Activated T-cell treated with anti-CD3 and anti-CD28 coated beads, Interleukin-2, amount 50 U/mL, for 48 hours (primary cell): Measurements from ENCODE around the gene SYT9.

ENCODE experiments used
- DNase-seq, 2 experiments: peaks; one replicate each; pipeline ENCODE4 v3.0.0-alpha.2; 2020

The SYT9 gene

GRCh38 chr11:7480113-7480512 is 228.4 kb downstream of the SYT9 start:
- no peak for DNase-seq

DNA sequence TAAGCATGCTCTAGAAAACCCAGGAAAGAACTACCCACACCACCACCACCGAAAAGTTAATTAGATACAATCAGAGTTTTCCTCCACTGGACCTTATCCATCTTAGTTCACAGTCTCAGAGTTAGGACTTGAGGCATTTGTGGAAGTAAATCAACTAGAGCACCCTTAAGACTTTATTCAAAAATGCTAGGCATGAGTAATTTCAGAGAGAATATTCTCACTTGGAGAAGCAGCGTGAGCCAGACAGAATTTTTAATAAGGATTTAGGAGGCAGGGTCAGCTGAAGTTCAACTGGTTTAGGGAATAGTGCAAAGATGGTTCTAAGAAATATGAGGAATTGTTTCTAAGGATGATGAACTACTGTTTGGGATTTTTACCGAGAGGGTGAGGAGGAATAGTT is 232.4 kb downstream of the SYT9 start:
- DNase-seq, result no peak

DNA sequence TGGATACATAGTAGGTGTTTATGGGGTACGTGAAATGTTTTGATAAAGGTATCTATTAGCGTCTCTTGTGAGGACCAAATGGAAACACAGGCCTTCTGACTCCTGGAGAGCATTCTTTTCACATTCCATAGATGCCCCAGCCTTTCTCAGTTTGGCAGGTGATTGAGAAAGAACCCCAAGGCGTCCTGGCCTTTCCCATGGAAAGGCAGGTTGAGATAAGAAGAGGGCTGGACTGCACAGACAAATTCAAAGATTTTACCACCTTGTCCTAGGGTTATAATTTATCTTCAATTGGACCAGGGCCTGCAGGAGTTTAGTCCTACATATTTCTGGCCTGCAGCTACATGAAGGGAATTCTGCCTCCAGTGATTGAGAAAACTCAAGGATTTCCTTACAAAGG is 232.9 kb downstream of the SYT9 start:
- no peak for DNase-seq

DNA sequence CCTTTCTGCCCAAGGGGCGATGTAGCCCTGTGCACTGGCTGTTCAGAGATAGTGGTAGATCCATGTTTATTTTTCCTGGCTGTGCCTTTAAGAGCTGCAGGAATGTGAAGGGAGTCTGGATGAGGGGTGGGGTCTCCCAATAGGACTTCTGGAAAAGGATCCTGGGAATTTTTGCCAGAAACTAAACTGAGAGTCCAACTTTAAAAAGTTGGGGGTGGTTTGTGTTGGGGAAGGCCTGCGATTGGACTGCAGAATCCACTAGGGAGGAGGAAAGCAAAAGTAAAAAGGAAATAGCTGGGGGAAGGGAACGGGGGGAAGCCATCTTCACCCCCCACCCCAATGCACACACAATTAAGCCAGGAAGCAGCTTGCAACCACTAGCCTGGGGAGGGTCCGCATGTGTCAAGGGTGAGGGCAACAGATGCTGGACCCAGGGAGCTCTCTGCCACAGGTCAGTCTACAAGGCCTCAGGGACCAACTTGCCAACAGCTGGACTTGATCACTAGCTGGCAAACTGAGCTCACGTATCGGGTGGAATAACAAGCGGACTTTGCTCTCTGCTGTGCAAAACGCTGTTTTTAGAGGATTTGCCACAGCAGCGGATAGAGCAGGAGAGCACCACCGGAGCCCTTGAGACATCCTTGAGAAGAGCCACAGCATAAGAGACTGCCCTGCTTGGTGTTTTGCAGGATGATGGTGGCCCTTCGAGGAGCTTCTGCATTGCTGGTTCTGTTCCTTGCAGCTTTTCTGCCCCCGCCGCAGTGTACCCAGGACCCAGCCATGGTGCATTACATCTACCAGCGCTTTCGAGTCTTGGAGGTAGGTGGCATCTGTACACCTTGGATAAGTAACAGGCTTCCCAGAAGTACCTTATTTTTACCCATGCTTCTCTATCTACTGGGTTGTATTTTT is 233.7 kb downstream of the SYT9 start, which contains the start of gene OLFML1:
OLFML1 (plus strand) TSS at position 321 of the 912 bp plus-strand sequence; CDS start at position 691, 370 bp downstream.
- DNase-seq, result no peak

DNA sequence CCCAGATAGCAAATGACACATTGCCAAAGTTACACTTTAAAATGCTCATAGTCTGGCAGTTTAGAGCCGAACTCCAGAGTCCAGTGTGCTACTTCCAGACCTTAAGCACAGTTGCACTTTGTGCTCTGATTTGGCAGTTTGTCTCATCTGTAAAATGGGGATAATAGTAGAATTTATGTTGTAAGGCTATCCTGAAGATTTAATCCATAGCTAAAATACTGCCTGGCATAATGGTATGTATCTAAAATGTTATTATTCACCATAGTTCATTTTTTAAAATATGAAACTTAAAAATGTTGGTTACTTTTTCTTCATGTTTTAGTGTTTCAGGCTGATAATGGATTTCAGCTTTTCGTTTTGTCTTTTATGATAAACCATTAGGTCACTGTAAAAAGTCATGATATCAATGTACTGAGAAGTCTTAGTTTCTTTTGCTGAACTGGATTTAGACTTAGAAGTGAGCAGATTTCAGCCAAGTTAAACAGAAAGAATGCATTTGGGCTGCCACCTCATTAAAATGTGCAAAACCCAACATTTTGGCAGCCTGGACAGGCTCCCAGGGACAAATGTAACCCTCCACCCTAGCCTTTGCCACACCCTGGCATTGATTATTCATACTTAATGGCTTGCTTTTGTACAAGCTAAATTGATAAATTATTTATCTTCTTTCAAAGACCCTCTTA is 234.5 kb downstream of the SYT9 start:
- DNase-seq, result no peak

- DNase-seq, result no peak
Measured at GRCh38 chr11:7486781-7487140, 235.1 kb downstream of the SYT9 start.

- no peak for DNase-seq
Measured at GRCh38 chr11:7487360-7487759, 235.7 kb downstream of the SYT9 start.

- DNase-seq, result no peak
Measured at GRCh38 chr11:7488681-7489080, 237.0 kb downstream of the SYT9 start.

GRCh38 chr11:7489376-7489775 is 237.7 kb downstream of the SYT9 start:
- DNase-seq, result no peak

- DNase-seq, result no peak
Measured at GRCh38 chr11:7490054-7490453, 238.3 kb downstream of the SYT9 start.

- DNase-seq, result no peak
Measured at GRCh38 chr11:7490535-7490934, 238.8 kb downstream of the SYT9 start.

DNA sequence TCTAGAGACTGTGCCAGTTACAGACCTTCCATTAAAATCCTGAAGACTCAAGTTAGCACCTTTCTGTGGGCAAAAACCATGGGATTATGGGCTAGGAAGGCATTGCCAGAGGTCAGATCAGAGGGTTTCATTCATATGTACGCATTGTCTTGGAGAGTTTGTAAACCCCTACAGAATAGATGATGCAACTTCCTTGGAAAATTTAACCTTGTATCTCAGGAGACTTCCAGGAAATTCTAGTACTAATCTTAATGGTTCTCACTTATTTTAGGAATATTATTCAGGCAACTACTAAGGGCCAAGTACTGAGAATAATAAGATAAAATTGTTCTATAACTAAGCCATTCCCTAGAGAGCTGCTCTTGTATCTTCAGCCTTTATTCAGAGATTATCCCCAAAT is 240.5 kb downstream of the SYT9 start:
- DNase-seq, result no peak

DNA sequence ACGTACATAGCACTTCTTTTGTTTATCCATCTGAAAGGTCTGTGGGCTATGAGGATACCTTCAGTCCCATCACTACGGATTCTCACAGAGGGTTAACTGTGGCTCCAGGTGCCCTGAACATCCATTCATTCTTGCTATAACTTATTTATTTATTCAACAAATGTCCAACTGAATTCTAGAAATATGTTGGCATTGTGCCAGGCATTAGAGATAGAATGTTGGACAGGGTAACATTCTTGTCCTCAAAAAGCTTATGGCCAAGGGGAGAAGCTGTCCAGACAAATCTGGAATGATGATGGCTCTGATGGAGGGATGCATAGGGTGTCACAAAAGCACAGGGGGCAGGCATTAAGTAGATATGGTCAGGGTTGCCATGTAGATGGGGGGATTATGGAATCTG is 242.0 kb downstream of the SYT9 start:
- DNase-seq, result no peak

GRCh38 chr11:7494086-7494745 is 242.5 kb downstream of the SYT9 start:
- DNase-seq, result no peak

- no peak for DNase-seq
Measured at GRCh38 chr11:7495882-7496551, 244.3 kb downstream of the SYT9 start.

DNA sequence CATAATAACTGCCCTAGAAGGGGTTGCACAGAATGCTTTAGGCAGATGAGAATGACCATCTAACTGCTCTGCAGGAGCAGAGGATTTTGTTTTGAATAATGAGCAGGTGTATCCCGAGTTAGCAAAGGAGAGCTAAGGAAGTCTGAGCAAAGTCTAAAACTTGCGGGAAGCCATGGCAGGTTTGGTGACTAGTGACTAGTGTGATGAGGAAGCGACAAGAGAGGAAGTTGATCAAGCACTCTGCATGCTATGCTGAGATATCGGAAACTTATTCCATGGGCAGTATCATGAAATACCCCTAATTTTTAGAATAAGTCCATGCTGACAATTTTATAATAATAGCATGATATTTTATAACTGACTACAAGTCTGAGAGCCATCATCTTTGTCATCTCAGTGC is 246.5 kb downstream of the SYT9 start:
- DNase-seq, result no peak

DNA sequence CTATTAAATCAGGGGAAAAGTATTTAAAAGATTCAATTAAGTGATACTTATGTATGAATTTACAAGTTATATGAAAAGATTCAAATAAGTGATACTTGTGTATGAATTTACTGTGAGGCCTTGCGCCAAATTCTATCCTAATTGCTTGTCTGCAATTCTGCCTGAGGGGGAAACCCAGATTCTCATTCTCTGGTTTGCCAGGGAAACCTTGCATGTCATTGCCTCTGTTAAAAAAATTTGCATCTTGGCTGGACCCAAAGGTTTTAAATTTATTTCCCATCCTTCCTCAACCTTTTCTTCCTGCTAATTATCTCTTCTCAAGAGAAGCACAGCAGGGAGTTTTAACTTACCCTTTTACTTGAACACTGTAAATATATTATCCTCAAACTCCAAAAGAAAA is 247.4 kb downstream of the SYT9 start:
- no peak for DNase-seq

DNA sequence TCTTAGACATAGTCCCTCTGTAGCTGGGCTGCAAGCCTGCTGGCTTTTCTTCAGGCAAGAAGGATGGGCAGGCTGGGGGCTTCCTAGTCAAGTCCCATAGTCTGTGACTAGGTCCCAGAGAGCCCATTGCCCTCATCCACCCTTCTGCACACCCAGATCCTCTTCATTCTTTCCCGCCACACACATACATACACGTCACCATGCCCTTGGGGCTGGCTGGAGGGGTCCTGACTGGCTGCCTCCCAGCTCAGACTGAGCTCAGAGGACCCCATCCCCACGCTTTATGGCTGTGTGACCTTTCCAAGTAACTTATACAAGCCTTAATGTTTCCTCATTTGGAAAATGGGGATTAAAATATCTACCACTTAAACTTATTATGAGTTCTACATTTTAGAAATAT is 248.5 kb downstream of the SYT9 start:
- no peak for DNase-seq

DNA sequence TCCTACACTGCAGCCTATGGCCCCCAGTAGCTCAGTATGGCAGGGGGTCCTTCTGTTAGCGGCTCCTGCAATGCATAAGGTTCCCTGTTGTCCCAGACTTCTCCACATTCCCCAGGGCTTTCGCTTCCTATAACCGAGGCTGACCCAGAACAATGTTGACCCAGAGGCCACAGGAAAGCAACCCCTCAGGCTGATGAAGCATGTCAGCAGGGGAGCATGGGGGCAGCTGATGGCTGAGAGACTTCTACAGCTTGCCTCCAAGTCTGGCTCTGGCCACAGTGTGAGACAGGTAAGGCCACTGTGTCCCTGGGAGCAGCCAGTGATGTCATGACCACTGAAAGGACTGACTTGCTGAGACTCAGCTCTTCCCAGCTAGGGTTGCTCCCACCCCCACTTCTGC is 249.5 kb downstream of the SYT9 start:
- DNase-seq, result no peak

GRCh38 chr11:7501894-7502293 is 250.2 kb downstream of the SYT9 start:
- DNase-seq, result no peak

GRCh38 chr11:7506243-7506642 is 254.5 kb downstream of the SYT9 start:
- DNase-seq, result no peak

DNA sequence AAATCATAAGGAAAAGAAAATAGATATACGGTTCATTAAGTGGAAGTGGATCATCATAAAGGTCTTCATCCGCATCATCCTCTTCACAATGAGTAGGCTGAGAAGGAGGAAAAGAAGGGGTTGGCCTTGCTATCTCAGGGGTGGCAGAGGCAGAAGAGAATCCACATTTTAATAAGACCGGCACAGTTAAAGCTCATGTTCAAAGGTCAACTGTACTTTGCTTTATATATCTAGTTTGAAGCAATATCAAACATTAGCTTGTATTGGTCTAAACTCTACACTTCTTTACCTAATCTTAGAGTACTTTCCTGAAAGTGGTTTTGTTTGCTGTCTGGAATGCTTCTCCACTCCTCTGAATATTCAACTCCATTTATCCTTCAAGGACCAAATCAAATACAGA is 256.4 kb downstream of the SYT9 start:
- no peak for DNase-seq

- DNase-seq, result no peak
Measured at GRCh38 chr11:7509966-7510365, 258.3 kb downstream of the SYT9 start.
